AG09319 (cell line): Measurements from ENCODE around the gene CDH19.

Experiments used
- DNase-seq: peaks from one replicate; pipeline ENCODE4 v3.0.0-alpha.2; 2010; ENCODE audit warnings: low read depth; ENCODE audit errors: extremely low read depth
- CTCF ChIP-seq: IDR thresholded peaks from 2 replicates; pipeline ENCODE4 v1.5.1; 2011; ENCODE audit warnings: low read depth, mild to moderate bottlenecking, inconsistent platforms, low read length, moderate library complexity

Gene CDH19

GRCh38 chr18:66615176-66615575 lies 11.3 kb upstream of the CDH19 start:
- no peak for TF ChIP-seq CTCF
- DNase-seq = no peak

GRCh38 chr18:66607632-66608031 lies 3.7 kb upstream of the CDH19 start:
- no peak for DNase-seq
- TF ChIP-seq CTCF = no peak

- no peak for TF ChIP-seq CTCF
- DNase-seq = no peak
These were observed 2.2 kb downstream of the CDH19 start for GRCh38 chr18:66601649-66602048.

GRCh38 chr18:66599190-66599589 lies 4.7 kb downstream of the CDH19 start:
- TF ChIP-seq CTCF = no peak
- DNase-seq = no peak

- TF ChIP-seq CTCF = no peak
- no peak for DNase-seq
These were observed 16.5 kb downstream of the CDH19 start for GRCh38 chr18:66587430-66587829.

- TF ChIP-seq CTCF = no peak
- no peak for DNase-seq
These were observed 21.7 kb downstream of the CDH19 start for GRCh38 chr18:66582211-66582610.

- DNase-seq = no peak
- no peak for TF ChIP-seq CTCF
These were observed 28.6 kb downstream of the CDH19 start for GRCh38 chr18:66575263-66575662.

- no peak for DNase-seq
- TF ChIP-seq CTCF = no peak
These were observed 32.0 kb downstream of the CDH19 start for GRCh38 chr18:66571845-66572244.
